ENCODE results near the gene NEDD9. TPM values are rescaled to one million over a fixed set of nuclear protein-coding genes. Genes with fewer than 3 reads are reported as not detected.

Gene NEDD9
- total and polyA plus RNA-seq, 2 of the 13 experiments (the other 11 are each of a cell fraction or from before 2014, with no cell fraction given) = 27.1 to 389 TPM

GRCh38 chr6:11232770-11233626 is 530 bp upstream of the NEDD9 start (continued):
- no peak for TF ChIP-seq SETDB1 (CRISPR knock-in tag; IDR thresholded peaks at IDR 0.05; ENCODE audit: borderline replicate concordance)
- TF ChIP-seq ZNF782 (CRISPR knock-in tag; IDR thresholded peaks at IDR 0.05; ENCODE audit: borderline replicate concordance) = 0 out of 2 replicates have a peak, but pooled peaks have one; percentile 14
- TF ChIP-seq ZNF264 (CRISPR knock-in tag; IDR thresholded peaks at IDR 0.05) = no peak
- TF ChIP-seq GATA4 (IDR thresholded peaks at IDR 0.05; ENCODE audit: borderline replicate concordance, low read depth) = 0 out of 2 replicates have a peak, but pooled peaks have one; percentile 48
- 0 out of 2 replicates have a peak, but pooled peaks have one; percentile 43 for TF ChIP-seq PLSCR1 (CRISPR knock-in tag; IDR thresholded peaks at IDR 0.05; ENCODE audit: borderline replicate concordance)
- peak; percentile 42; the same call in 1 of the 2 replicates for TF ChIP-seq ELF1 (CRISPR knock-in tag; IDR thresholded peaks at IDR 0.05)
- peak; percentile 73 for TF ChIP-seq ZNF556 (CRISPR knock-in tag; IDR thresholded peaks at IDR 0.05; ENCODE audit: borderline replicate concordance)
- no peak for TF ChIP-seq SP2 (CRISPR knock-in tag; IDR thresholded peaks at IDR 0.05)
- TF ChIP-seq ZMYM4 (CRISPR knock-in tag; IDR thresholded peaks at IDR 0.05) = peak; percentile 82; the same call in 1 of the 2 replicates
- TF ChIP-seq MBNL3 (CRISPR knock-in tag; conservative IDR thresholded peaks at IDR 0.05) = no peak
- peak; percentile 76; the same call in 1 of the 2 replicates for TF ChIP-seq ZNF503 (CRISPR knock-in tag; IDR thresholded peaks at IDR 0.05)
- peak; percentile 47 for TF ChIP-seq ZNF121 (CRISPR knock-in tag; IDR thresholded peaks at IDR 0.05)
- peak; percentile 10 for TF ChIP-seq YY1 (IDR thresholded peaks at IDR 0.05; ENCODE audit: insufficient read depth, insufficient replicate concordance, low read depth, low read length)
- TF ChIP-seq SP4 (CRISPR knock-in tag; IDR thresholded peaks at IDR 0.05) = peak; percentile 57; the same call in 1 of the 2 replicates
- TF ChIP-seq CC2D1A (CRISPR knock-in tag; IDR thresholded peaks at IDR 0.05) = no peak
- 0 out of 2 replicates have a peak, but pooled peaks have one; percentile 20 for TF ChIP-seq ZNF629 (CRISPR knock-in tag; conservative IDR thresholded peaks at IDR 0.05)
- peak; percentile 73 for TF ChIP-seq IKZF5 (CRISPR knock-in tag; IDR thresholded peaks at IDR 0.05)
- no peak for TF ChIP-seq MBD4 (IDR thresholded peaks at IDR 0.05; ENCODE audit: borderline replicate concordance, low read length)
- peak; percentile 79 for TF ChIP-seq HHEX (CRISPR knock-in tag; IDR thresholded peaks at IDR 0.05)
- TF ChIP-seq ZBTB20 (CRISPR knock-in tag; IDR thresholded peaks at IDR 0.05; ENCODE audit: borderline replicate concordance, low read depth) = peak; percentile 97; the same call in 1 of the 2 replicates
- TF ChIP-seq PAX8 (CRISPR knock-in tag; IDR thresholded peaks at IDR 0.05; ENCODE audit: borderline replicate concordance) = no peak
- TF ChIP-seq ZNF570 (CRISPR knock-in tag; IDR thresholded peaks at IDR 0.05; ENCODE audit: borderline replicate concordance) = no peak
- no peak for TF ChIP-seq JDP2 (CRISPR knock-in tag; IDR thresholded peaks at IDR 0.05; ENCODE audit: borderline replicate concordance)
- TF ChIP-seq TP53 (CRISPR knock-in tag; conservative IDR thresholded peaks at IDR 0.05) = 0 out of 2 replicates have a peak, but pooled peaks have one; percentile 19

All from HepG2 (cell line).